PFSK-1 (cell line): ENCODE measurements around the gene SORBS1.

Experiments
- FOXP2 ChIP-seq: optimal IDR thresholded peaks from 2 replicates; pipeline ENCODE3; 2011; ENCODE audit warnings: borderline replicate concordance, control low read depth, inconsistent platforms; ENCODE audit not compliant: insufficient read depth; ENCODE audit errors: extremely low read length, extremely low read depth
- POLR2AphosphoS5 ChIP-seq: IDR thresholded peaks from 2 replicates; pipeline ENCODE4 v1.6.1; 2012; ENCODE audit warnings: low read depth, mild to moderate bottlenecking, control low read depth, low read length, moderate library complexity
- SIN3A ChIP-seq: IDR thresholded peaks from 2 replicates; pipeline ENCODE4 v1.6.1; 2012; ENCODE audit warnings: mild to moderate bottlenecking, low read length, moderate library complexity, borderline replicate concordance; ENCODE audit not compliant: insufficient read depth
- TAF1 ChIP-seq: IDR thresholded peaks from 2 replicates; pipeline ENCODE4 v1.6.1; 2012; ENCODE audit warnings: low read length, control low read depth, borderline replicate concordance; ENCODE audit not compliant: insufficient read depth
- TF ChIP-seq, protein P1 (sequence below), 2 experiments: IDR thresholded peaks; 2 replicates each; pipeline versions ENCODE4 v1.6.1 to v1.8.0; 2011 to 2012; ENCODE audit warnings: low read depth in 2 of 2, low read length in 2 of 2, control low read depth in 1 of 2, inconsistent platforms in 1 of 2, mild to moderate bottlenecking in 1 of 2, moderate library complexity in 1 of 2; ENCODE audit not compliant: insufficient read depth in 1 of 2

Gene SORBS1

DNA sequence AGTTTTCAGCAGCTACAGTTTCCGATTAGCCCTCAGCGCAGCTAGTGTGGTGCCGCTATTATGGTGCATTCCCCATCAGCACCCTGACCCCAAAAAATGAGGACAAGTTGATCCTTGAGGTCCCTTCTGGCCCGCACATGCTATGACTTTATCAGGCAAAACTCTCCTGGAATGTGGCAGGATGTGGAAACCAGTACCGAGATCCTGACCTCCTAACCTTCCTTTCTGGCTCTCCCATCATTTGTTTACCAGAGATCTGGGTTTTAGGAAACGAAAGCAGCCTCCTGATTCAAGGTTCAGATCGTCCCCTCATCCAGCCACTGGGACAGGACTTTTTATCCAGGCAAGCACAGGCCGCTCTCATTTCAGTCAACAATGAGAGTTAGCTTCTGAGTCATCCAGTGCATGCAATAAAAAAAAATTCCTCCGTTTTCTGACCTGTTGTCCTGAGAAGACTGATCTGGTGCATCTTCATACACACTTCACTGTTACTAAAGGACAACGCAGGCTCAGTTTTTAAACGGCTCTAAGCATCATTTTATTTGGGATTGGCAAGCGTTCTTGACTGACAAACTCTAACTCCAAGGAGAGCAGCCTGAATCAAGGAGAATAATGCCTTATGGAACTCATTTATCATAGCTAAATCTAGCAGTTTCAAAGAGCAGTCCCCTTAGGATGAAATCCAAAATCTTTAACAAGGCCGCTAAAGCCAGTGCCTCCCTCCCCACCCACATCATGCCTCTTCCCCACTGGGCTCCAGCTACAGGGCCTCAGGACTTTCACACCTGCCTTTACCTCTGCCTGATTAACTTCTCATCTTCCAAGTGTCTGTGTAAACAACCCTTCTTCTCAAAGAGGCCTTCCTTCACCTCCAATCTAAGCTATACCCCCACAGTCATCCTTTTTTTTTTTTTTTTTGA is 287.5 kb downstream of the SORBS1 start:
- TF ChIP-seq TAF1 (no peak), SIN3A (no peak), FOXP2 (no peak), POLR2AphosphoS5 (no peak)
- TF ChIP-seq, protein P1, sequence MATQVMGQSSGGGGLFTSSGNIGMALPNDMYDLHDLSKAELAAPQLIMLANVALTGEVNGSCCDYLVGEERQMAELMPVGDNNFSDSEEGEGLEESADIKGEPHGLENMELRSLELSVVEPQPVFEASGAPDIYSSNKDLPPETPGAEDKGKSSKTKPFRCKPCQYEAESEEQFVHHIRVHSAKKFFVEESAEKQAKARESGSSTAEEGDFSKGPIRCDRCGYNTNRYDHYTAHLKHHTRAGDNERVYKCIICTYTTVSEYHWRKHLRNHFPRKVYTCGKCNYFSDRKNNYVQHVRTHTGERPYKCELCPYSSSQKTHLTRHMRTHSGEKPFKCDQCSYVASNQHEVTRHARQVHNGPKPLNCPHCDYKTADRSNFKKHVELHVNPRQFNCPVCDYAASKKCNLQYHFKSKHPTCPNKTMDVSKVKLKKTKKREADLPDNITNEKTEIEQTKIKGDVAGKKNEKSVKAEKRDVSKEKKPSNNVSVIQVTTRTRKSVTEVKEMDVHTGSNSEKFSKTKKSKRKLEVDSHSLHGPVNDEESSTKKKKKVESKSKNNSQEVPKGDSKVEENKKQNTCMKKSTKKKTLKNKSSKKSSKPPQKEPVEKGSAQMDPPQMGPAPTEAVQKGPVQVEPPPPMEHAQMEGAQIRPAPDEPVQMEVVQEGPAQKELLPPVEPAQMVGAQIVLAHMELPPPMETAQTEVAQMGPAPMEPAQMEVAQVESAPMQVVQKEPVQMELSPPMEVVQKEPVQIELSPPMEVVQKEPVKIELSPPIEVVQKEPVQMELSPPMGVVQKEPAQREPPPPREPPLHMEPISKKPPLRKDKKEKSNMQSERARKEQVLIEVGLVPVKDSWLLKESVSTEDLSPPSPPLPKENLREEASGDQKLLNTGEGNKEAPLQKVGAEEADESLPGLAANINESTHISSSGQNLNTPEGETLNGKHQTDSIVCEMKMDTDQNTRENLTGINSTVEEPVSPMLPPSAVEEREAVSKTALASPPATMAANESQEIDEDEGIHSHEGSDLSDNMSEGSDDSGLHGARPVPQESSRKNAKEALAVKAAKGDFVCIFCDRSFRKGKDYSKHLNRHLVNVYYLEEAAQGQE (IDR thresholded peaks at IDR 0.05; ENCODE audit: insufficient read depth in 1 of 2, low read depth in 2 of 2, low read length in 2 of 2) = no peak

DNA sequence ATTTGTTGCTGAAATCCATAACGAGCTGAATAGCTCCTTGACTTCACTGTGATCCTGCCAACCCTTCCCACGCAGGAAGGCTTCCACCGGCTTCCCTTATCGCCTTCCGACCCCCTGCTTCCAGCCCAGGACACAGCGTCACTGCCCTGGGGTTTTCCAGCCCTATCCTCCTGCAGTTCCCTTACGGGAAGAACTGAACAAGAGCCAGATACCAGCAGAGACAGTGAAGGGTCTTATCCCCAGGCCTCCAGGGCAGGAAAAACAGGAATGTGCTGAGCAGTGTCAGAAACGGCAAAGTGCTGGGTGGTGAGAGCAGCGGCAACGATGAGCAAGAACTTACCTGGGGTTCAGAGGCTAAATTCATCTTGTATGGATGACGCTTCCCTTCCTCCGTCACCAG is 292.7 kb downstream of the SORBS1 start:
- TF ChIP-seq SIN3A = no peak
- no peak for TF ChIP-seq POLR2AphosphoS5
- TF ChIP-seq TAF1 = no peak
- TF ChIP-seq, protein P1 (IDR thresholded peaks at IDR 0.05; ENCODE audit: insufficient read depth in 1 of 2, low read depth in 2 of 2, low read length in 2 of 2) = no peak
- TF ChIP-seq FOXP2 = no peak

GRCh38 chr10:95267251-95267650 is 293.9 kb downstream of the SORBS1 start:
- TF ChIP-seq FOXP2 = no peak
- no peak for TF ChIP-seq POLR2AphosphoS5
- TF ChIP-seq TAF1 = no peak
- TF ChIP-seq, protein P1 (IDR thresholded peaks at IDR 0.05; ENCODE audit: insufficient read depth in 1 of 2, low read depth in 2 of 2, low read length in 2 of 2) = no peak
- no peak for TF ChIP-seq SIN3A

DNA sequence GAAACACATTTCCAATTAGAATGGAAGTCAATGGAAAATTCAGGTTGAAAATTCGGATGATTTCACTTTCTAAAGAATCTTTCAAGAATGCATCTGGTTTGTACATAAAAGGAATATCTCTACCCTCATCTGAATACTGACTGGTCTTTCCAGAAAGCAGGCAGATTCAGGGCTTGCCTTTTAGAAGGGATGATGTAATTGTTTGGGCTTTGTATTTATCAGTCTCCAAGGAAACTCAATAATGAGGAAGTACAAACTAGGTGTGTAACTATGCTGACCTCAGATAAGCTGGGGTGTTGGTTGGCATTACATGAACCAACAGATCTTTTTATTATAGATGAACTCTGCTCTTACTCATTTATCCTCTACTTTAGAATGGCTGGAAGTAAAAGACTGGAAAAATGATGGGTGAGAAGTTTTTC is 294.5 kb downstream of the SORBS1 start:
- TF ChIP-seq SIN3A (no peak), POLR2AphosphoS5 (no peak), TAF1 (no peak), FOXP2 (no peak)
- TF ChIP-seq, protein P1 (IDR thresholded peaks at IDR 0.05; ENCODE audit: insufficient read depth in 1 of 2, low read depth in 2 of 2, low read length in 2 of 2) = no peak
